ENCODE results near the gene PPIG.

DNA sequence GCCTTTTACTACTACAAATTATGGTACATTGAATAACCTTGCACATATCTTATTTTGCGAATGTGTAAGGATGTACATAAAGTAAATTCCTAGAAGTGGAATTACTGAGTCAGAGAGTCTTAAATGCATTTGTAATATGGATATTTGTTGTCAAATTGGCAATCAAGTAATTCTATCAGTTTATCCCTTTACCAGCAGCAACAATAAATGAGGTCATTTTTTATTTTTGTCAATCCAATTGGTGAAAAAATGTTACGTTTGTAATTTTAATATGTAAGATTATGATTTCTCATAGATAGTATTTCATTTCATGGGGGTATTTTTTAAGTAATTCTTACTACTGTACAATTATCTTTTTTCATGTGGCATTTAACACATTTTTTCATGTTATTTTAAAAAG is 14.8 kb downstream of the PPIG start:
- TF ChIP-seq, protein P1, sequence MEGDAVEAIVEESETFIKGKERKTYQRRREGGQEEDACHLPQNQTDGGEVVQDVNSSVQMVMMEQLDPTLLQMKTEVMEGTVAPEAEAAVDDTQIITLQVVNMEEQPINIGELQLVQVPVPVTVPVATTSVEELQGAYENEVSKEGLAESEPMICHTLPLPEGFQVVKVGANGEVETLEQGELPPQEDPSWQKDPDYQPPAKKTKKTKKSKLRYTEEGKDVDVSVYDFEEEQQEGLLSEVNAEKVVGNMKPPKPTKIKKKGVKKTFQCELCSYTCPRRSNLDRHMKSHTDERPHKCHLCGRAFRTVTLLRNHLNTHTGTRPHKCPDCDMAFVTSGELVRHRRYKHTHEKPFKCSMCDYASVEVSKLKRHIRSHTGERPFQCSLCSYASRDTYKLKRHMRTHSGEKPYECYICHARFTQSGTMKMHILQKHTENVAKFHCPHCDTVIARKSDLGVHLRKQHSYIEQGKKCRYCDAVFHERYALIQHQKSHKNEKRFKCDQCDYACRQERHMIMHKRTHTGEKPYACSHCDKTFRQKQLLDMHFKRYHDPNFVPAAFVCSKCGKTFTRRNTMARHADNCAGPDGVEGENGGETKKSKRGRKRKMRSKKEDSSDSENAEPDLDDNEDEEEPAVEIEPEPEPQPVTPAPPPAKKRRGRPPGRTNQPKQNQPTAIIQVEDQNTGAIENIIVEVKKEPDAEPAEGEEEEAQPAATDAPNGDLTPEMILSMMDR (IDR thresholded peaks at IDR 0.05), result no peak
- no peak for TF ChIP-seq TCF7L2 (IDR thresholded peaks at IDR 0.05; ENCODE audit: low read depth, low read length)
- TF ChIP-seq, protein P2, sequence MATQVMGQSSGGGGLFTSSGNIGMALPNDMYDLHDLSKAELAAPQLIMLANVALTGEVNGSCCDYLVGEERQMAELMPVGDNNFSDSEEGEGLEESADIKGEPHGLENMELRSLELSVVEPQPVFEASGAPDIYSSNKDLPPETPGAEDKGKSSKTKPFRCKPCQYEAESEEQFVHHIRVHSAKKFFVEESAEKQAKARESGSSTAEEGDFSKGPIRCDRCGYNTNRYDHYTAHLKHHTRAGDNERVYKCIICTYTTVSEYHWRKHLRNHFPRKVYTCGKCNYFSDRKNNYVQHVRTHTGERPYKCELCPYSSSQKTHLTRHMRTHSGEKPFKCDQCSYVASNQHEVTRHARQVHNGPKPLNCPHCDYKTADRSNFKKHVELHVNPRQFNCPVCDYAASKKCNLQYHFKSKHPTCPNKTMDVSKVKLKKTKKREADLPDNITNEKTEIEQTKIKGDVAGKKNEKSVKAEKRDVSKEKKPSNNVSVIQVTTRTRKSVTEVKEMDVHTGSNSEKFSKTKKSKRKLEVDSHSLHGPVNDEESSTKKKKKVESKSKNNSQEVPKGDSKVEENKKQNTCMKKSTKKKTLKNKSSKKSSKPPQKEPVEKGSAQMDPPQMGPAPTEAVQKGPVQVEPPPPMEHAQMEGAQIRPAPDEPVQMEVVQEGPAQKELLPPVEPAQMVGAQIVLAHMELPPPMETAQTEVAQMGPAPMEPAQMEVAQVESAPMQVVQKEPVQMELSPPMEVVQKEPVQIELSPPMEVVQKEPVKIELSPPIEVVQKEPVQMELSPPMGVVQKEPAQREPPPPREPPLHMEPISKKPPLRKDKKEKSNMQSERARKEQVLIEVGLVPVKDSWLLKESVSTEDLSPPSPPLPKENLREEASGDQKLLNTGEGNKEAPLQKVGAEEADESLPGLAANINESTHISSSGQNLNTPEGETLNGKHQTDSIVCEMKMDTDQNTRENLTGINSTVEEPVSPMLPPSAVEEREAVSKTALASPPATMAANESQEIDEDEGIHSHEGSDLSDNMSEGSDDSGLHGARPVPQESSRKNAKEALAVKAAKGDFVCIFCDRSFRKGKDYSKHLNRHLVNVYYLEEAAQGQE (IDR thresholded peaks at IDR 0.05; ENCODE audit: insufficient read depth in 1 of 2, low read depth in 2 of 2, low read length in 1 of 2), result no peak
- no peak for TF ChIP-seq SIN3A (IDR thresholded peaks at IDR 0.05; ENCODE audit: borderline replicate concordance, insufficient read depth, low read depth, low read length)
- TF ChIP-seq POLR2AphosphoS5 (IDR thresholded peaks at IDR 0.05; ENCODE audit: low read depth, low read length), result no peak

All from Panc1 (cell line).